Epithelial cell of esophagus (primary cell): ENCODE measurements around the gene ADAMTSL2.

ENCODE experiments used
- DNase-seq: peaks from one replicate; pipeline ENCODE4 v3.0.0; 2010; ENCODE audit warnings: low read depth
- H3K4me3 ChIP-seq: 2 replicates; pipeline ENCODE4 v1.5.1; 2011; ENCODE audit warnings: mild to moderate bottlenecking, low read length, control low read depth
- CTCF ChIP-seq: IDR thresholded peaks from 2 replicates; pipeline ENCODE4 v1.5.1; 2011; ENCODE audit warnings: low read depth, mild to moderate bottlenecking, low read length, control low read depth, inconsistent platforms; ENCODE audit not compliant: insufficient read depth; ENCODE audit errors: missing control alignments

The ADAMTSL2 gene

DNA sequence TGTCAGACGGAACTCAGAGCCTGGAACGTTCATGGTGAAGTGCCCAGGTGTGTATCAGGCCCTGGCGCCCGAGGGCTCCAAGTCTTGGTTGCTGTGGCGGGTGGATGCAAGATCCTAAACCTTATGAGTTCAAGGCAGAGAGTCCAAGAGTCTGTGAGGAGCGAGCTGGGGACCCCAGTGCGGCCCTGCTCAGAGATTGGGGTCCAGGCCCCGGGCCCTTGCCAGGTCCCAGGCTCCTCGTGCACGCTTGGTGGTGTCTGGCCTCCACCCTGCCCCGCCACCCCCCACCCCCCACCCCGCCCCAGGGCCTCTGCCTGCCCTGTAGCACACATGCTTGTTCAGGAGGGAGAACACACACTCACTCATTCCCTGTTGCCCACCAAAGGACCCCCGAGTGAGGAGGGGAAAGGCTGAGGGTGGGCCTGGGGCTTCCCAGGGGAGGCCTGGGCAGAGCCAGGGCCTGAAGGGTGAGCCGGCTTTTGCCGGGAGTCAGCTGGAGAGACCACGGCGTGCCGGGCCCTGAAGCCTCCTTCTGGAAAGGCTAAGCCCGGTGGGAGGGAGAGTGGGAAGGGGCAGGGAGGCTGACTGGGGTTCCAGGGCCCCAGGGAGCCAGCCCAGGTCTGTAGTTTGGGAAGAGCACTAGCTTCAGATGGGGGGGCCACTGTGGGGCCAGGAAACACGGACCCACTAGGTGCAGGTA, 37.5 kb downstream of the ADAMTSL2 start:
- TF ChIP-seq CTCF: no peak
- no peak for DNase-seq
- no peak overlapping the region for H3K4me3 ChIP-seq

DNA sequence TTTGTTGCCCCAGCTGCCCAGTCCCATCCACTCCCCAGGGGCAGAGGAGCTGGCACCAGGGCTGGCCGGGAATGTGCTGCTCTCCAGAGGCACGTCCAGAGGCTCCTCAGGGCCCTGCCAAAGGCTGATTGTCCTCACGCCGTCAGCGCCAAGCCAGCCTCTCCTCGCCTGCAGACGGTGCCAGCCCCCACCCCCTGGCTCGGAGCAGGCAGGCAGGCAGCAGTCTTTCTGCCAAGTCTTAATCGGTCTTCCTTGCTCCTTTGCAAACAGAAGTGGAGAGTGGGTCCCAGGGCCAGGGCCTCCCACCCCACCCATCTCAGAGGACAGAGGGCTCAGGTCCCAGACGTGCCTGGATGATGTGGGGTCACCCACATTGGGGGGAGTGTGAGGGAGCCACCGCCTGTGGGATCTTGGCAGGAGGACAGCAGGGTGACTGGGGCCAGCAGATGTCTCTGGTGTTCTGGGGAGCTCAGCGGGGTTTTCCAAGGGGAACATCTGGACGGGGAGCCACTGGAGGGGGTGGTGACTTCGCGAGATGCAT, 38.4 kb downstream of the ADAMTSL2 start:
- no peak for TF ChIP-seq CTCF
- no peak overlapping the region for H3K4me3 ChIP-seq
- no peak for DNase-seq

GRCh38 chr9:133573791-133574515, 39.4 kb downstream of the ADAMTSL2 start:
- no peak for TF ChIP-seq CTCF
- DNase-seq: no peak
- no peak overlapping the region for H3K4me3 ChIP-seq

GRCh38 chr9:133574771-133575170, 40.3 kb downstream of the ADAMTSL2 start:
- no peak for DNase-seq
- no peak overlapping the region for H3K4me3 ChIP-seq
- no peak for TF ChIP-seq CTCF

GRCh38 chr9:133575186-133576030, 40.9 kb downstream of the ADAMTSL2 start:
- no peak overlapping the region for H3K4me3 ChIP-seq
- no peak for DNase-seq

More at GRCh38 chr9:133575186-133576030, 40.9 kb downstream of the ADAMTSL2 start:
- no peak for TF ChIP-seq CTCF
